KOPT-K1 (cell line): ENCODE measurements around the gene RBM7.

Source experiments
- H3K27ac ChIP-seq: fragments of 200-600 bp; sonication (generic); 2 replicates; pipeline ENCODE4 v1.5.1; 2016; ENCODE audit warnings: antibody characterized with exemption, mild to moderate bottlenecking, low read depth, low read length; ENCODE audit not compliant: poor library complexity, severe bottlenecking
- H3K36me3 ChIP-seq: fragments of 200-600 bp; sonication (generic); 2 replicates; pipeline ENCODE4 v1.5.1; 2017; ENCODE audit warnings: antibody characterized with exemption, mild to moderate bottlenecking, low read length, moderate library complexity; ENCODE audit not compliant: insufficient read depth
- H3K9me3 ChIP-seq: fragments of 200-600 bp; sonication (generic); 2 replicates; pipeline ENCODE4 v1.5.1; 2017; ENCODE audit warnings: antibody characterized with exemption, low read length, mild to moderate bottlenecking; ENCODE audit not compliant: insufficient read depth, poor library complexity, severe bottlenecking

Gene RBM7

GRCh38 chr11:114400216-114400914 is at the start of gene RBM7, which contains the start of gene C11orf71:
TSS of gene RBM7 (plus strand) at chr11:114400666. CDS start at chr11:114400672, 6 bp downstream.
TSS of gene C11orf71 (minus strand) at chr11:114400511. CDS start at chr11:114400331, 180 bp downstream.
- peak within 1 kb of the TSS; percentile 90 for H3K27ac ChIP-seq
- peaks cover 30% of the 10 kb centered on the region for H3K36me3 ChIP-seq
- no peaks in the 10 kb centered on the region for H3K9me3 ChIP-seq

- Histone ChIP-seq H3K9me3 (no peaks in the 10 kb centered on the region), H3K27ac (no peak overlapping the region), H3K36me3 (no peaks in the 10 kb centered on the region)
Observed at GRCh38 chr11:114353443-114353842, 47.0 kb upstream of the RBM7 start.

- no peaks in the 10 kb centered on the region for H3K36me3 ChIP-seq
- H3K27ac ChIP-seq = no peak overlapping the region
- no peaks in the 10 kb centered on the region for H3K9me3 ChIP-seq
Observed at GRCh38 chr11:114354076-114354475, 46.4 kb upstream of the RBM7 start.

GRCh38 chr11:114358716-114359115 is 41.8 kb upstream of the RBM7 start:
- no peak overlapping the region for H3K27ac ChIP-seq
- H3K36me3 ChIP-seq = no peaks in the 10 kb centered on the region
- H3K9me3 ChIP-seq = no peaks in the 10 kb centered on the region

GRCh38 chr11:114359342-114359741 is 41.1 kb upstream of the RBM7 start:
- no peak overlapping the region for H3K27ac ChIP-seq
- H3K36me3 ChIP-seq = no peaks in the 10 kb centered on the region
- no peaks in the 10 kb centered on the region for H3K9me3 ChIP-seq

GRCh38 chr11:114362326-114362725 is 38.1 kb upstream of the RBM7 start:
- no peak overlapping the region for H3K27ac ChIP-seq
- no peaks in the 10 kb centered on the region for H3K9me3 ChIP-seq

GRCh38 chr11:114362958-114363357 is 37.5 kb upstream of the RBM7 start:
- H3K36me3 ChIP-seq = no peaks in the 10 kb centered on the region
- H3K27ac ChIP-seq = no peak overlapping the region
- H3K9me3 ChIP-seq = no peaks in the 10 kb centered on the region

More at GRCh38 chr11:114362326-114362725, 38.1 kb upstream of the RBM7 start:
- H3K36me3 ChIP-seq = no peaks in the 10 kb centered on the region

- H3K27ac ChIP-seq = no peak overlapping the region
- no peaks in the 10 kb centered on the region for H3K36me3 ChIP-seq
- H3K9me3 ChIP-seq = no peaks in the 10 kb centered on the region
Observed at GRCh38 chr11:114366331-114367243, 33.9 kb upstream of the RBM7 start.

GRCh38 chr11:114367244-114367957 is 33.1 kb upstream of the RBM7 start:
- H3K36me3 ChIP-seq = no peaks in the 10 kb centered on the region
- H3K9me3 ChIP-seq = no peaks in the 10 kb centered on the region
- no peak overlapping the region for H3K27ac ChIP-seq

GRCh38 chr11:114368918-114369680 is 31.4 kb upstream of the RBM7 start:
- no peak overlapping the region for H3K27ac ChIP-seq
- H3K9me3 ChIP-seq = no peaks in the 10 kb centered on the region
- no peaks in the 10 kb centered on the region for H3K36me3 ChIP-seq

- Histone ChIP-seq H3K9me3 (no peaks in the 10 kb centered on the region), H3K36me3 (no peaks in the 10 kb centered on the region), H3K27ac (no peak overlapping the region)
Observed at GRCh38 chr11:114375052-114375451, 25.4 kb upstream of the RBM7 start.

GRCh38 chr11:114377612-114378267 is 22.7 kb upstream of the RBM7 start:
- Histone ChIP-seq H3K36me3 (no peaks in the 10 kb centered on the region), H3K27ac (no peak overlapping the region)

GRCh38 chr11:114379394-114380069 is 20.9 kb upstream of the RBM7 start:
- H3K27ac ChIP-seq = no peak overlapping the region
- no peaks in the 10 kb centered on the region for H3K36me3 ChIP-seq
- peaks cover 6% of the 10 kb centered on the region for H3K9me3 ChIP-seq

More at GRCh38 chr11:114377612-114378267, 22.7 kb upstream of the RBM7 start:
- no peaks in the 10 kb centered on the region for H3K9me3 ChIP-seq
